Glomerular endothelial cell (primary cell): ENCODE data around the gene GLRX3. TPM values are rescaled to one million over a fixed set of nuclear protein-coding genes. Genes with fewer than 3 reads are reported as not detected.
"Not testable (repeated sequence)": the region's sequence is repeated elsewhere in the genome, so short reads cannot be mapped to it uniquely, and the experiment has no call there.

ENCODE experiments used
- DNase-seq: peaks from one replicate; pipeline ENCODE4 v3.0.0-alpha.2; 2011; ENCODE audit warnings: low read depth, low spot score; ENCODE audit errors: extremely low read depth
- total RNA-seq: library from RNA; depleted of rRNA; stranded (reverse); fragments of >200 nt; gene quantifications from 2 replicates; pipeline ENCODE4 v1.2.3, GENCODE V29; 2015

The GLRX3 gene
- total RNA-seq = 89.3 and 100.0 TPM in 2 replicates

DNA sequence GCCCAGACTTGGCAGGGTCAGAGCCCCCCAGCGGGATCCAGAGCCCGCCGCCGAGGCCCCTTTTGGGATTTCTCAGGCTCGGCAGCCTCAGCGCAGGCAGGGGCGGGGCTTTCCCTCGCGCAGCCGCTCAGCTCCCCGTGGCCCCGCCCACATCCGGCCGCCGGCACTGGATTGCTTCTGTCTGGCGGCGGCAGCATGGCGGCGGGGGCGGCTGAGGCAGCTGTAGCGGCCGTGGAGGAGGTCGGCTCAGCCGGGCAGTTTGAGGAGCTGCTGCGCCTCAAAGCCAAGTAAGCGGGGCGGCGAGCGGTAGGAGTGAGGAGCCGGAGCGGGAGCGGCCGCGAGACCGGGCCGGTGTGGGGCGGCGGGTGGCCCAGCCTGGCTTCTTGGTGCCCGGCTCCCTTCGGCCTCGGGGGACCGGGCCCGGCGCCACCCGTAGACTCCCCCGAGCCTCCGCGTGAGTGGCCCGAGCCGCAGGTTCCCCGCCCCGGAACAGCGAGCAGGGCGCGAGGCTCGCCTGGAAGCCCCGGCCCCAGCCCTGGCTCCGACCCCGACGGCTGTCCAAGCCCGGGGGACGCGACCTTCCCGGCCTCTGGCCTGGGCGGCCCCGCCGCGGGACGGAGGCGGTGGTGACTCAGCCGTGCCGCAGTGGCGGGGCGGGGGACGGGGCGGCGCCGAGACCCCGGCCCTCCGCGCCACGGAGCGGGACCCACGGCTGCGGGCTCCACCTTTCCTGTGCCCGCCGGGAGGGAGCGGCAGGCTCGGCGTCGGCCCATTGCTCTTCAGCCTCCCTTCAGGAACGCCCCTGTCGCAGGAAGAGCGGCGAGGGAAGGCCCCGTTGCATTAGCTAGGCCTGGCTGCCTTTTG lies at the start of gene GLRX3:
TSS of gene GLRX3 (plus strand) at position 166 of the 864 bp plus-strand sequence. CDS start at position 196, 30 bp downstream.
- no peak for DNase-seq

- not testable (repeated sequence) for DNase-seq
These were observed 45.6 kb upstream of the GLRX3 start for GRCh38 chr10:130090565-130090964.

DNA sequence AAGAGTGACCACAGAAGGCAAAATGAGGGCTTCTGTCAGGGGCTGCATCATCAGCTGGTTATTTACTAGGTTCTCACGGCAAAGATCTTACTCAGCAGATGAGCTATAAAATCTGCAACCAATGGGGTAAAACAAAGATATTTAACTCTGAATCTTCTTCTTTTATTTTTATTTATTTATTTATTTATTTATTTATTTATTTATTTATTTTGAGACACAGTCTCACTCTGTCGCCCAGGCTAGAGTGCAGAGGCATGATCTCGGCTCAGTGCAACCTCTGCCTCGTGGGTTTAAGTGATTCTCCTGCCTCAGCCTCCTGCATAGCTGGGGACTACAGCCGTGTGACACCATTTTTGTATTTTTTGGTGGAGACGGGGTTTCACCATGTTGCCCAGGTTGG lies 36.8 kb upstream of the GLRX3 start:
- DNase-seq = no peak

GRCh38 chr10:130105724-130106123 lies 30.5 kb upstream of the GLRX3 start:
- DNase-seq = no peak

DNA sequence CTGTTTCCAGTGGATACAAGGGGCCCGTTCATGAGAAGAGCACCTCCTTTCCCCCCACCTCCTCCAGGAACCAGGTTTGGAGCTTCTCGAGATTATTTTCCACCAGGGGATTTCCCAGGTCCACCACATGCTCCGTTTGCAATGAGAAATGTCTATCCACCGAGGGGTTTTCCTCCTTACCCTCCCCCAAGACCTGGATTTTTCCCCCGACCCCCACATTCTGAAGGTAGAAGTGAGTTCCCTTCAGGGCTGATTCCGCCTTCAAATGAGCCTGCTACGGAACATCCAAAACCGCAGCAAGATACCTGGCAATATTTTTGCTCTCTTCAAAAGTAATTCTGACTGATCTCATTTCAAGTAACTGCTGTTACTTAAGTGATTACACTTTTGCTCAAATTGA lies 28.0 kb upstream of the GLRX3 start:
- not testable (repeated sequence) for DNase-seq

- no peak for DNase-seq
These were observed 27.1 kb upstream of the GLRX3 start for GRCh38 chr10:130108934-130109604.

- DNase-seq = peak; percentile 70
These were observed 26.4 kb upstream of the GLRX3 start for GRCh38 chr10:130109796-130110245.

GRCh38 chr10:130110246-130111112 lies 25.7 kb upstream of the GLRX3 start, which contains the start of gene C10orf143:
Gene C10orf143, minus strand, starts transcription at chr10:130110830. Its CDS starts 58 bp downstream, at chr10:130110772.
- DNase-seq = peak; percentile 77

GRCh38 chr10:130111113-130111851 lies 24.9 kb upstream of the GLRX3 start:
- peak; percentile 91 for DNase-seq

DNA sequence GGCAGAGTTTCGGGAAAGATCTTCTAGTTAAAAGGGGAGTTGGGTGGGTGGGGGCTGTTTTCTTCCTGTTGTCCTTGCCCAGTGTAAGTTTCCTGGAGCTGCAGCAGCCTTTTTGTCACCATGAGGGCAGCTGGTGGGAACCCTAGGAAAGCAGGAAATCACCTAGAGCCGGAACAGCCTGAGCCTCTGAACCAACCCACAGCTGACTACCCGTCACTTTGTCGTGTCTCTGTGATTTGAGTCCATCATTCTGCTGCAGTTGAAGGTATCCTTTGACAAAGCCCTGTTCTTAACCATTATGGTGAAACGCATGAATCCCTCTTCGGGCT lies 24.4 kb upstream of the GLRX3 start:
- no peak for DNase-seq

- no peak for DNase-seq
These were observed 23.4 kb upstream of the GLRX3 start for GRCh38 chr10:130112821-130113220.

- DNase-seq = not testable (repeated sequence)
These were observed 19.2 kb upstream of the GLRX3 start for GRCh38 chr10:130116942-130117341.

GRCh38 chr10:130117535-130117934 lies 18.7 kb upstream of the GLRX3 start:
- not testable (repeated sequence) for DNase-seq

- no peak for DNase-seq
These were observed 14.6 kb upstream of the GLRX3 start for GRCh38 chr10:130121486-130122079.

DNA sequence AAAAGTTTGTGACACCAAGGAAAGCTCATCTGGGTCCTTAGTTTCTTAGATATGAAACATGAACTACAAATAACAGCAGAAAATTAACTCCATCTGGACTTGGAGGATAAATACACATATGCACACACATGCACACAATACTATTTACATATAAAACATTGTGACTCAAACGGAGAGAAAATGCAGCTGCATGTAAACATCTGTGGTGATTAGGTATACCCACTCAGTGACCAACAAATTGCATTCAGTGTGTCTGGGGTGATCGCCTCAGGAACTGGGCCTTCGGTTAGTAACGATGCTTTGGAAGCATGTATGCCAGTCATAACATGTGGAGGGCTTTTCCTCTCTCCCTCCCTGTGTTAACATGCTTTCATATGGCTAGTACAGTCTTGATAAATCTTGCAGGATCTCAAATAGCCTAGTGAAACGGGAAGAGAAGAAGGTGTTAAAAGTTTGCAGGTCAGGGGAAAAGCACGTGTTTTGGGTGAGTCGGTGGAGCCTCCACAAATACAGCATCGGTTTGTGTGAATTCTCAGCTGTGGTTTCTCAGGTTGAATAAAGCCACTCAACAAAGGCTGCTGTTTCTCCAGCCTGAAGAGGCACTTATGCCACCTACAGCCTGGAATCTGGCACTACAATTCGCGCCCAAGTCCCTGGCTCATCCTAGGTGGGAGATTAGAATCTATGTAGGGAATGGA lies 8.7 kb upstream of the GLRX3 start:
- DNase-seq = peak; percentile 42

GRCh38 chr10:130128062-130128781 lies 8.0 kb upstream of the GLRX3 start:
- DNase-seq = no peak

DNA sequence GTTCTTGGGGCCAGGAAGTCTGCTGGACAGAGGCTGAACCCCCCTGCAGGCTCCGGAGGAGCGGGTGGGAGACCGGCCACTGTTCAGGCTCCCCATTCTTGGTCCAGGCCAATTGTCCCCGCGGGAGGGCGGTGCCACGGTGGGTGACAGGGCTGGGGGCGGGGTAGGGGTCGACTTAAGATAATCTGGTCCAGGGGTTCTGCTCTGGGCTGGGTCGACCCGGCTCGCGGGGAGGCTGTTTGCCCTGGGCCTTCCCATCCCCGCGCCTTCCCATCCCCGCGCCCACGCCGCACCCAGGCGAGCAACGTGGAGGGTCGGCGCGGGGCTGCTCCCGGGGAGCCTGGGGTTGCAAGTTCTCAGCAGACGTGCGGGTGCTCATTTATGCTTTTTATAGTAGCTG lies 7.3 kb upstream of the GLRX3 start:
- DNase-seq = no peak

DNA sequence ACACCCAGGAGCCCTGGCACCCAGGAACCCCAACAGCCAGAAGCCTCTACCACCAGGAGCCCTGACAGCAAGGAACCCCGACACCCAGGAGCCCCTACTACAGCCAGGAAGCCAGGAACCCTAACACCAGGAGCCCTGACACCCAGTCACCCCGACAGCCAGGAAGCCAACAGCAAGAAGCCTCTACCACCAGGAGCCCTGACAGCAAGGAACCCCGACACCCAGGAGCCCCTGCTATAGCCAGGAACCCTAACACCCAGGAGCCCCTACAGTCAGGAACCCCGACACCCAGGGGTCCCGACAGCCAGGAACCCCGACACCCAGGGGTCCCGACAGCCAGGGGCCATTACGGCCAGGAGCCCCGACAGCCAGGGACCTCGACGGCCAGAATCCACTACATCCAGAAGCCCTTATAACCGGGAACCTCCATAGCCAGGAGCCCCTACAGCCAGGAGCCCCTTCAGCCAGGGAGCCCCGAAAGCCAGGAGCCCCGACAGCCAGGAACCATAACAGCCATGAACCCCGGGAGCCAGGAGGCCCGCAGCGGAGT lies 440 bp upstream of the GLRX3 start:
- DNase-seq = no peak
